Prostate gland (tissue), 2 donors: ENCODE measurements around the gene ATXN7L2. TPM values are rescaled to one million over a fixed set of nuclear protein-coding genes. Genes with fewer than 3 reads are reported as not detected.

Experiments used
- DNase-seq: peaks from one replicate; pipeline ENCODE4 v3.0.0-alpha.2; 2019; ENCODE audit warnings: low spot score
- H3K27ac ChIP-seq, 2 donors: fragments of 200-600 bp; sonication (generic); 2 replicates each; pipeline ENCODE4 v1.5.1; 2017 to 2019
- H3K27me3 ChIP-seq: fragments of 200-600 bp; sonication (generic); replicated peaks from 2 replicates; pipeline ENCODE4 v1.5.1; 2019; ENCODE audit not compliant: insufficient read depth
- H3K36me3 ChIP-seq, 2 donors: fragments of 200-600 bp; sonication (generic); 1 replicate in 1 of 2; 2 replicates in 1 of 2; pipeline versions ENCODE4 v1.5.1 to v1.8.1; 2017 to 2019
- H3K4me1 ChIP-seq: fragments of 200-600 bp; sonication (generic); replicated peaks from 2 replicates; pipeline ENCODE4 v1.5.1; 2019
- H3K4me3 ChIP-seq, 2 donors: fragments of 200-600 bp; sonication (generic); 2 replicates each; pipeline ENCODE4 v1.5.1; 2017 to 2019
- H3K9me3 ChIP-seq: fragments of 200-600 bp; sonication (generic); 2 replicates; pipeline ENCODE4 v1.5.1; 2017
- POLR2A ChIP-seq: fragments of 450-650 bp; IDR thresholded peaks from one replicate; pipeline ENCODE4 v1.6.1; 2016; ENCODE audit warnings: antibody characterized with exemption, mild to moderate bottlenecking
- POLR2AphosphoS5 ChIP-seq: sonication (generic); formaldehyde crosslinking; IDR thresholded peaks from one replicate; pipeline ENCODE4 v1.6.1; 2017; ENCODE audit warnings: antibody characterized with exemption
- WGBS: methylation state at CpG from one replicate; pipeline ENCODE4 v1.1.5; 2018; 5-methylcytosine and 5-hydroxymethylcytosine counted together
- intact Hi-C: fragments of 100-400 bp; cut with DNase I; formaldehyde crosslinking; loops from one replicate; pipeline ENCODE4 v1.14.2; 2022
- total RNA-seq, 2 donors: library from RNA; depleted of rRNA; stranded (reverse); fragments of >200 nt; gene quantifications; one replicate each; pipeline ENCODE4 v1.1.0, GENCODE V29; 2016
- TF ChIP-seq, protein P1 (sequence below), 4 experiments: fragments of 200-600 bp in 2 of 4; fragments of 450-650 bp in 2 of 4; sonication (generic) in 2 of 4; IDR thresholded peaks; 1 replicate in 3 of 4; 2 replicates in 1 of 4; pipeline ENCODE4 v1.5.1; 2016 to 2019; ENCODE audit warnings: antibody characterized with exemption in 4 of 4, mild to moderate bottlenecking in 2 of 4, moderate library complexity in 2 of 4

The ATXN7L2 gene
- total RNA-seq, 2 donors from 2014 or later: 3.0 to 29.4 TPM

DNA sequence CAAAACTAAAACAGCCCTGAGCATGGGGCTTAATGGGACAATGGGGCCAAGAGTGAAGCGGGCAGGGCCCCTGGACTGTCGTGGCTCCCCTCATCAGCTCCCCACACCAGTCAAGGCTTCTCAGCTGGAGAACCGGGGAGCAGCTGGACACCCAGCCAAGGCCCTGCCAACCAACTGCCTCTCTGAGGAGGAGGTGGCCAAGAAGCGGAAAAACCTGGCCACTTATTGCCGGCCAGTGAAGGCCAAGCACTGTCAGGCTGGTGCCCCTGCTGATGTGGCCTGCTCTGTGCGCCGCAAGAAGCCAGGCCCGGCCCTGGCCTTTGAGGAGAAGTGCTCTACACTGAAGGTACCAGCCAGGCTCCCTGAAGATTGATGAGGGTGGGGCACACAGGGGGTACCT, 7.7 kb downstream of the ATXN7L2 start:
- H3K27me3 ChIP-seq: no peaks in the 10 kb centered on the region
- intact Hi-C loops: no loop called here
- WGBS: 93% methylated on average over 8 of the region's 8 CpGs

DNA sequence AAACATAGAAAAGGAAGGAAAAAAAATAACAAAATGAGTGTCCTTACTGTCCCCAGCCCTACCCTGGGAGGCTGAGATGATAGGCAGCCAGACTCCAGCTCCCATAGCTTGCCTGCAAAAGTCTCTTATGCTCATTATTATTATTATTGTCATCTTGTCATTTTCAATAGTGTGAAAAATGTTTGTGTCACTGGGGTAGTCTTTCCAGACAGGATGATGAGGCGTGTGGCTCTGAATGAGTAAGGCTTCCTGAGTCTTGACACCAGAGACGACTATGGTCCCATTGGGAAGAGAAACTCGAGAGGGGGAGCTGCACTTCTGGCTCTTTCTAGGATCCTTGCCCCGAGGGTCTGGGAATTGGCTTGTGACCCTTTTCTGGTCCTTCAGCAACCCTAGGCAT, 9.1 kb downstream of the ATXN7L2 start:
- TF ChIP-seq, protein P1, sequence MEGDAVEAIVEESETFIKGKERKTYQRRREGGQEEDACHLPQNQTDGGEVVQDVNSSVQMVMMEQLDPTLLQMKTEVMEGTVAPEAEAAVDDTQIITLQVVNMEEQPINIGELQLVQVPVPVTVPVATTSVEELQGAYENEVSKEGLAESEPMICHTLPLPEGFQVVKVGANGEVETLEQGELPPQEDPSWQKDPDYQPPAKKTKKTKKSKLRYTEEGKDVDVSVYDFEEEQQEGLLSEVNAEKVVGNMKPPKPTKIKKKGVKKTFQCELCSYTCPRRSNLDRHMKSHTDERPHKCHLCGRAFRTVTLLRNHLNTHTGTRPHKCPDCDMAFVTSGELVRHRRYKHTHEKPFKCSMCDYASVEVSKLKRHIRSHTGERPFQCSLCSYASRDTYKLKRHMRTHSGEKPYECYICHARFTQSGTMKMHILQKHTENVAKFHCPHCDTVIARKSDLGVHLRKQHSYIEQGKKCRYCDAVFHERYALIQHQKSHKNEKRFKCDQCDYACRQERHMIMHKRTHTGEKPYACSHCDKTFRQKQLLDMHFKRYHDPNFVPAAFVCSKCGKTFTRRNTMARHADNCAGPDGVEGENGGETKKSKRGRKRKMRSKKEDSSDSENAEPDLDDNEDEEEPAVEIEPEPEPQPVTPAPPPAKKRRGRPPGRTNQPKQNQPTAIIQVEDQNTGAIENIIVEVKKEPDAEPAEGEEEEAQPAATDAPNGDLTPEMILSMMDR (IDR thresholded peaks at IDR 0.05): no peak
- H3K9me3 ChIP-seq: no peaks in the 10 kb centered on the region
- no peak overlapping the region for H3K4me3 ChIP-seq
- H3K4me1 ChIP-seq: peaks cover 8% of the 10 kb centered on the region
- H3K27me3 ChIP-seq: no peaks in the 10 kb centered on the region
- 75% methylated on average over 4 of the region's 4 CpGs for WGBS
- intact Hi-C loops: no loop called here
- no peaks in the 10 kb centered on the region for H3K36me3 ChIP-seq
- no peak overlapping the region for H3K27ac ChIP-seq
- DNase-seq: no peak

More for the DNA sequence above, 7.7 kb downstream of the ATXN7L2 start:
- no peak for DNase-seq
- Histone ChIP-seq H3K9me3 (no peaks in the 10 kb centered on the region), H3K27ac (no peak overlapping the region), H3K4me1 (peaks cover 8% of the 10 kb centered on the region), H3K36me3 (no peaks in the 10 kb centered on the region), H3K4me3 (no peak overlapping the region)
- TF ChIP-seq POLR2AphosphoS5 (no peak), POLR2A (no peak)
- TF ChIP-seq, protein P1 (IDR thresholded peaks at IDR 0.05): no peak

DNA sequence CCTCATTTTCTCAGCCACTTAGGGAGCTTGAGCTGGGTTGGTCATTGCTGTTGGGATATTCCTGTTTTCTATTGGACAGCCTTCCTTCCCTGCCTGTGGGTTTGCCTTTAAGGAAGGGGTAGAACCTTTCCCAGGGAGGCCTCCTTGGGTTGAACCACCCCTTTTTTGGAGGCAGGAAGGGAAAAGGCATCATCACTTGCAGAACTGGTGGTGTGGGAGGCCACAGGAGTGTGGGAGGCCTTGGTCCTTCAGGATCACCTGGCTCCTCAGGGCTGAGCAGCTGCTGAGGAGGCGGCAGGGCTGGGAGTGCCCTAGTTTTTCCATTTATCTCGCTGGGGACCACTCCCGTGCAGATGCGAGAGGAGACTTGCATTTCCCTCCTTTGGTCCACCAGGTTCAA, 9.5 kb downstream of the ATXN7L2 start:
- H3K9me3 ChIP-seq: no peaks in the 10 kb centered on the region
- TF ChIP-seq, protein P1 (IDR thresholded peaks at IDR 0.05): no peak
- TF ChIP-seq POLR2A: no peak
- no peak for TF ChIP-seq POLR2AphosphoS5
- no peak for DNase-seq
- H3K4me1 ChIP-seq: peaks cover 8% of the 10 kb centered on the region
- no peaks in the 10 kb centered on the region for H3K27me3 ChIP-seq
- no peak overlapping the region for H3K4me3 ChIP-seq
- WGBS: 61% methylated on average over 4 of the region's 4 CpGs
- intact Hi-C loops: no loop called here
- H3K36me3 ChIP-seq: no peaks in the 10 kb centered on the region
- peak overlapping the region in 1 of 2 donors; percentile 74 for H3K27ac ChIP-seq

DNA sequence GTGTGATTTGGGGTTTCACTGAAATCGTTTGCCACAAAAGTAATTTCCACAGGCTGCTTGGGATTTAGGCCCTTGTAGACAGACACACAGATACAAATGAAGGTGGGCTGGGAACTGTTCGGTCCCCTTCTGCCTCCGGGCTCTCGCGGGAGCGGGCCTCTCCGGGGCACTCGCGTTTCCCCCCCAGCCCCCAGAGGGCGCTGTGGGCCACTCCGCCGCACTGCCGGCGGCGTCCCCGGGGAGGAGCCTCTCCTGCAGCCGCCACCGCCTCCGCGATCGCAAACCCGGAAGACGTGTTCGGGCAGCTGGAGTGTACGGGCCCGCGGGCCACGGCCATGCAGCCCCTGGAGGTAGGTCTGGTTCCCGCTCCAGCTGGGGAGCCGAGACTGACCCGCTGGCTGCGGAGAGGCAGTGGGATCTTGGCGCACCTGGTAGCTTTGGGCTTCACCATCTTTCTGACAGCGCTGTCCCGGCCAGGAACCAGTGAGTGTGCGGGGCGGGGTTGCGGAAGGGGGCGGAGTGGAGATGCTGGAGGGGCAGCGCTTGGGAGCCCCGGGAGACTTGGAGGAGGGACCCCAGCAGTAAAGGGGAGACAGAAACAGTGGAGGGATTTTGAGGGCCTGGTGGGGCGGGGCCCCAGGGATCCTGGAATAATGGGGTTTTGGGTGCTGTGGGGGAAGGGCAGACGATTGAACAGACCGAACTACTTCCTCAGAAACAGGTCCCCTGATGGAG, 10.3 kb downstream of the ATXN7L2 start, which contains the start of gene CYB561D1:
TSS of gene CYB561D1 (plus strand) at position 290 of the 735 bp plus-strand sequence. CDS start at position 336, 46 bp downstream.
- intact Hi-C loops: no loop called here
- under 1% methylated on average over 44 of the region's 44 CpGs for WGBS
- Histone ChIP-seq H3K9me3 (no peaks in the 10 kb centered on the region), H3K4me3 (peak within 1 kb of the TSS; percentile 68 to 79), H3K36me3 (no peaks in the 10 kb centered on the region), H3K27ac (peak within 1 kb of the TSS; percentile 74), H3K4me1 (peaks cover 8% of the 10 kb centered on the region), H3K27me3 (no peaks in the 10 kb centered on the region)
- TF ChIP-seq POLR2AphosphoS5: peak; percentile 76
- peak; percentile 42 for TF ChIP-seq POLR2A
- TF ChIP-seq, protein P1 (IDR thresholded peaks at IDR 0.05): peak; percentile 64 to 95 (median 90)
- peak; percentile 76 for DNase-seq

DNA sequence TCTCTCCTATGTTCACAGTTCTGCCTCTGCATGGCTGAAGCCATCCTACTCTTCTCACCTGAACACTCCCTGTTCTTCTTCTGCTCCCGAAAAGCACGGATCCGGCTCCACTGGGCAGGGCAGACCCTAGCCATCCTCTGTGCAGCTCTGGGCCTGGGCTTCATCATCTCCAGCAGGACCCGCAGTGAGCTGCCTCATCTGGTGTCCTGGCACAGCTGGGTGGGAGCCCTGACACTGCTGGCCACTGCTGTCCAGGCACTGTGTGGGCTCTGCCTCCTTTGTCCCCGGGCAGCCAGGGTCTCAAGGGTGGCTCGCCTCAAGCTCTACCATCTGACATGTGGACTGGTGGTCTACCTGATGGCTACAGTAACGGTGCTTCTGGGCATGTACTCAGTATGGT, 12.0 kb downstream of the ATXN7L2 start:
- H3K4me3 ChIP-seq: no peak overlapping the region
- no peaks in the 10 kb centered on the region for H3K36me3 ChIP-seq
- H3K27ac ChIP-seq: no peak overlapping the region
- H3K4me1 ChIP-seq: peaks cover 8% of the 10 kb centered on the region
- TF ChIP-seq, protein P1 (IDR thresholded peaks at IDR 0.05): no peak
- TF ChIP-seq POLR2A (no peak), POLR2AphosphoS5 (no peak)
- 93% methylated on average over 7 of the region's 7 CpGs for WGBS
- no peaks in the 10 kb centered on the region for H3K27me3 ChIP-seq
- intact Hi-C loops: no loop called here
- no peak for DNase-seq
- no peaks in the 10 kb centered on the region for H3K9me3 ChIP-seq
